IMR-90 (cell line): Measurements from ENCODE around the gene TGFB1. TPM values are rescaled to one million over a fixed set of nuclear protein-coding genes. Genes with fewer than 3 reads are reported as not detected.

ENCODE experiments used
- ATAC-seq: fragments of 200-7000 bp; cut with Tn5 transposase; 2 replicates; pipeline ENCODE4 v1.9.1; 2020; ENCODE audit warnings: low read depth, mild to moderate bottlenecking, moderate library complexity
- BruUV-seq: library from RNA; stranded (reverse); fragments of 400-500 nt; replicated peaks from 2 replicates; lab custom pipeline; 2021; lab: Mats Ljungman, UMichigan
- CTCF ChIA-PET: fragments of 300-600 bp; formaldehyde crosslinking; extraction: SDS; loops from one replicate; lab custom pipeline; 2021; ENCODE audit warnings: antibody characterized with exemption; lab: Yijun Ruan, JAX
- POLR2A ChIA-PET: fragments of 300-600 bp; sonication (Branson Sonifier 250); formaldehyde crosslinking; loops from one replicate; lab custom pipeline; 2022; ENCODE audit warnings: antibody characterized with exemption; ENCODE audit not compliant: unreplicated experiment; lab: Charles Lee
- DNase-seq: peaks from one replicate; pipeline ENCODE4 v3.0.0; 2013
- H2AFZ ChIP-seq: replicated peaks from 2 replicates; pipeline ENCODE3; 2013; ENCODE audit warnings: low read length, mild to moderate bottlenecking; ENCODE audit not compliant: poor library complexity
- H2AK5ac ChIP-seq: 2 replicates; pipeline ENCODE4 v1.6.1; 2013; ENCODE audit warnings: low read depth, low read length, inconsistent platforms
- H2AK9ac ChIP-seq: replicated peaks from 2 replicates; pipeline ENCODE3; 2013; ENCODE audit warnings: mild to moderate bottlenecking, low read depth, low read length, moderate library complexity; ENCODE audit not compliant: poor library complexity
- H2BK120ac ChIP-seq: 2 replicates; pipeline ENCODE4 v1.6.1; 2013; ENCODE audit warnings: low read depth, low read length, inconsistent platforms
- H2BK15ac ChIP-seq: 3 replicates; pipeline ENCODE4 v1.6.1; 2013; ENCODE audit warnings: low read depth, low read length, inconsistent platforms
- H2BK20ac ChIP-seq: 2 replicates; pipeline ENCODE4 v1.6.1; 2013; ENCODE audit warnings: low read depth, mild to moderate bottlenecking, inconsistent platforms, low read length, moderate library complexity
- H2BK5ac ChIP-seq: 2 replicates; pipeline ENCODE4 v1.6.1; 2013; ENCODE audit warnings: mild to moderate bottlenecking, low read depth, low read length, inconsistent platforms; ENCODE audit not compliant: poor library complexity, severe bottlenecking
- H3K14ac ChIP-seq: replicated peaks from 2 replicates; pipeline ENCODE4 v1.6.1; 2013; ENCODE audit warnings: low read depth, low read length, inconsistent platforms
- H3K18ac ChIP-seq: 2 replicates; pipeline ENCODE4 v1.6.1; 2013; ENCODE audit warnings: low read depth, low read length, control low read depth
- H3K23ac ChIP-seq: 2 replicates; pipeline ENCODE4 v1.6.1; 2013; ENCODE audit warnings: low read depth, low read length, inconsistent platforms
- H3K27ac ChIP-seq: 2 replicates; pipeline ENCODE4 v1.5.1; 2013; ENCODE audit warnings: mild to moderate bottlenecking, control low read depth, low read length; ENCODE audit not compliant: insufficient read depth
- H3K27me3 ChIP-seq: 2 replicates; pipeline ENCODE4 v1.6.1; 2013; ENCODE audit warnings: low read length; ENCODE audit not compliant: control insufficient read depth, insufficient read depth
- H3K36me3 ChIP-seq: 2 replicates; pipeline ENCODE4 v1.6.1; 2013; ENCODE audit warnings: low read length, mixed read lengths; ENCODE audit not compliant: control insufficient read depth, insufficient read depth
- H3K4ac ChIP-seq: 2 replicates; pipeline ENCODE4 v1.6.1; 2013; ENCODE audit warnings: low read depth, low read length, inconsistent platforms
- H3K4me1 ChIP-seq: 2 replicates; pipeline ENCODE4 v1.6.1; 2013; ENCODE audit warnings: low read length, mixed read lengths; ENCODE audit not compliant: control insufficient read depth, insufficient read depth
- H3K4me2 ChIP-seq: 2 replicates; pipeline ENCODE4 v1.6.1; 2013; ENCODE audit warnings: low read depth, mild to moderate bottlenecking, control low read depth, low read length, moderate library complexity
- H3K4me3 ChIP-seq: 2 replicates; pipeline ENCODE4 v1.5.1; 2013; ENCODE audit warnings: low read depth, mild to moderate bottlenecking, control low read depth, low read length, moderate library complexity; ENCODE audit not compliant: insufficient read depth
- H3K56ac ChIP-seq: 2 replicates; pipeline ENCODE4 v1.6.1; 2013; ENCODE audit warnings: low read length, inconsistent platforms; ENCODE audit not compliant: insufficient read depth; ENCODE audit errors: extremely low read depth
- H3K79me1 ChIP-seq, 2 experiments: 2 replicates each; pipeline ENCODE4 v1.6.1; 2013; ENCODE audit warnings: low read length in 2 of 2, inconsistent platforms in 1 of 2, low read depth in 1 of 2
- H3K9ac ChIP-seq: 2 replicates; pipeline ENCODE4 v1.6.1; 2013; ENCODE audit warnings: low read depth, low read length, control low read depth
- H3K9me1 ChIP-seq: 2 replicates; pipeline ENCODE4 v1.6.1; 2013; ENCODE audit warnings: low read length, inconsistent platforms; ENCODE audit not compliant: insufficient read depth
- H3K9me3 ChIP-seq: 2 replicates; pipeline ENCODE4 v1.6.1; 2013; ENCODE audit warnings: low read length; ENCODE audit not compliant: control insufficient read depth, insufficient read depth
- H4K20me1 ChIP-seq: 2 replicates; pipeline ENCODE4 v1.6.1; 2013; ENCODE audit warnings: low read length, inconsistent platforms; ENCODE audit not compliant: insufficient read depth
- H4K5ac ChIP-seq: 2 replicates; pipeline ENCODE4 v1.6.1; 2013; ENCODE audit warnings: mild to moderate bottlenecking, low read depth, low read length, control low read depth
- H4K8ac ChIP-seq, 2 experiments: 2 replicates each; pipeline ENCODE4 v1.6.1; 2013; ENCODE audit warnings: low read depth in 2 of 2, low read length in 2 of 2, control low read depth in 1 of 2, inconsistent platforms in 1 of 2
- H4K91ac ChIP-seq: 2 replicates; pipeline ENCODE4 v1.6.1; 2013; ENCODE audit warnings: low read depth, low read length, inconsistent platforms; ENCODE audit not compliant: insufficient read depth
- POLR2A ChIP-seq: IDR thresholded peaks from 2 replicates; pipeline ENCODE4 v1.6.1; 2012; ENCODE audit warnings: mild to moderate bottlenecking, low read depth, low read length
- WGBS, 2 experiments: methylation state at CpG; one replicate each; pipeline versions ENCODE4 v1.1.5 to v1.1.7; 2013; ENCODE audit warnings: missing lambda C conversion rate in 2 of 2; ENCODE audit not compliant: insufficient read length in 1 of 2; ENCODE audit errors: extremely low coverage in 2 of 2; 5-methylcytosine and 5-hydroxymethylcytosine counted together
- dilution Hi-C: fragments of 300-500 bp; cut with HindIII; formaldehyde crosslinking; loops from one replicate; pipeline ENCODE4 v1.14.3; 2018; ENCODE audit warnings: low sequenced_read_pairs; ENCODE audit not compliant: unreplicated experiment
- in situ Hi-C: fragments of 300-500 bp; cut with MboI; formaldehyde crosslinking; loops from 3 replicates; pipeline ENCODE4 v1.14.3; 2019; ENCODE audit warnings: low sequenced_read_pairs, inconsistent platforms, mixed read lengths
- intact Hi-C: fragments of 100-400 bp; cut with micrococcal nuclease; formaldehyde crosslinking; loops from 2 replicates; pipeline ENCODE4 v1.10.0; 2022
- polyA plus RNA-seq, 3 experiments: library from polyadenylated mRNA; depleted of rRNA; stranded (reverse); fragments of >200 nt; gene quantifications; 2 replicates each; pipeline ENCODE4 v1.2.3, GENCODE V29; 2012; ENCODE audit warnings: low replicate concordance in 1 of 3
- total RNA-seq: library from RNA; depleted of rRNA; stranded (reverse); fragments of >200 nt; gene quantifications from 2 replicates; pipeline ENCODE4 v1.2.3, GENCODE V29; 2012

The TGFB1 gene
- total and polyA plus RNA-seq, 2 of the 4 experiments (the other 2 are of a cell fraction) = 3.2 to 26.7 TPM

DNA sequence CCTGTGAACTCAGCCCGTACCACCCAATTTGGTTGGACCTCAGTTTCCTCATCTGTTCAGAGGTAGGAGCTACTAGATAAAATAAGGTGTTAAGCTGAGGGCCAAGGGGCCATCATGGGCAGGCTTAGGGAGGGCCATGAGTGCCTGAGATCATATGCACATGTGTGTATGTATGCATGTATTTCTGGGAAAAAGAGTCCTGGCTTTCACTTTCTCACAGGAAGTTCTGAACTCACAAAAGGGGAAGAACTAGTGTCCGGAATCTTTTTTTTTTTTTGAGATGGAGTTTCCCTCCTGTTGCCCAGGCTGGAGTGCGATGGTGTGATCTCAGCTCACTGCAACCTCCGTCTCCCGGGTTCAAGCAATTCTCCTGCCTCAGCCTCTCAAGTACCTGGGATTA lies 18.9 kb downstream of the TGFB1 start:
- POLR2A ChIA-PET = no interaction called here
- Histone ChIP-seq H3K4me3 (no peak overlapping the region), H3K27ac (no peak overlapping the region), H2AK5ac (no peak overlapping the region), H3K23ac (no peak overlapping the region), H3K18ac (no peak overlapping the region), H3K79me1 (peaks cover 12 to 44% of the 10 kb centered on the region in 2 experiments), H2BK120ac (no peak overlapping the region), H2AFZ (no peak overlapping the region), H4K8ac (no peak overlapping the region), H4K20me1 (peaks cover 17% of the 10 kb centered on the region), H2BK5ac (no peak overlapping the region), H3K9me3 (no peaks in the 10 kb centered on the region), H3K9ac (no peak overlapping the region), H4K5ac (no peak overlapping the region), H4K91ac (no peak overlapping the region), H3K4me2 (no peak overlapping the region), H2BK15ac (no peak overlapping the region), H2BK20ac (no peak overlapping the region), H3K27me3 (no peaks in the 10 kb centered on the region), H3K4me1 (no peaks in the 10 kb centered on the region), H3K36me3 (peaks cover 54% of the 10 kb centered on the region), H3K4ac (no peak overlapping the region), H2AK9ac (no peak overlapping the region), H3K14ac (no peak overlapping the region), H3K9me1 (no peaks in the 10 kb centered on the region; the same call in 1 of the 2 replicates), H3K56ac (no peak overlapping the region)
- no peak for DNase-seq
- no peak for ATAC-seq
- BruUV-seq = no TSS peak
- intact Hi-C loops (no loop called here), in situ Hi-C loops (no loop called here), dilution Hi-C loops (no loop called here)
- WGBS, 2 experiments = no CpG with 5 or more reads among the region's 5 CpGs
- no peak for TF ChIP-seq POLR2A
- CTCF ChIA-PET = no interaction called here
